HEK293 (cell line): ENCODE results near the gene LRRC8E.

Experiments
- BCL11B ChIP-seq: fragments of 450-650 bp; formaldehyde crosslinking; IDR thresholded peaks from 2 replicates; pipeline ENCODE4 v1.5.1; 2016; ENCODE audit warnings: low read depth, missing biosample characterization, missing genetic modification characterization
- GLI4 ChIP-seq: fragments of 450-650 bp; formaldehyde crosslinking; IDR thresholded peaks from 2 replicates; pipeline ENCODE4 v1.5.1; 2016; ENCODE audit warnings: missing biosample characterization, missing genetic modification characterization
- HOXA7 ChIP-seq: sonication (generic); formaldehyde crosslinking; IDR thresholded peaks from 2 replicates; pipeline ENCODE4 v1.8.1; 2022; ENCODE audit warnings: missing genetic modification reagents, borderline replicate concordance
- IKZF3 ChIP-seq: fragments of 450-650 bp; IDR thresholded peaks from 2 replicates; pipeline ENCODE4 v1.5.0; 2018; ENCODE audit warnings: missing biosample characterization, mild to moderate bottlenecking, missing genetic modification characterization, moderate library complexity
- INSM2 ChIP-seq: fragments of 450-650 bp; formaldehyde crosslinking; IDR thresholded peaks from 2 replicates; pipeline ENCODE4 v1.5.1; 2016; ENCODE audit warnings: missing biosample characterization, missing genetic modification characterization
- KLF10 ChIP-seq: fragments of 450-650 bp; IDR thresholded peaks from 2 replicates; pipeline ENCODE4 v1.5.1; 2018; ENCODE audit warnings: missing biosample characterization, mild to moderate bottlenecking, missing genetic modification characterization
- MEIS1 ChIP-seq: sonication (generic); formaldehyde crosslinking; IDR thresholded peaks from 2 replicates; pipeline ENCODE4 v1.8.1; 2022; ENCODE audit warnings: missing genetic modification reagents, mild to moderate bottlenecking, borderline replicate concordance
- REPIN1 ChIP-seq: fragments of 450-650 bp; formaldehyde crosslinking; IDR thresholded peaks from 2 replicates; pipeline ENCODE4 v1.5.1; 2017; ENCODE audit warnings: missing biosample characterization, missing genetic modification characterization, low read depth
- SCRT2 ChIP-seq: fragments of 450-650 bp; formaldehyde crosslinking; IDR thresholded peaks from 2 replicates; pipeline ENCODE4 v1.5.1; 2016; ENCODE audit warnings: missing biosample characterization, missing genetic modification characterization
- TCF7L2 ChIP-seq: IDR thresholded peaks from 2 replicates; pipeline ENCODE4 v1.6.1; 2011; ENCODE audit warnings: low read depth, mild to moderate bottlenecking, inconsistent platforms, low read length, moderate library complexity, borderline replicate concordance
- TRIM28 ChIP-seq: IDR thresholded peaks from 2 replicates; pipeline ENCODE4 v1.6.1; 2011; ENCODE audit warnings: low read length, control low read depth, borderline replicate concordance
- ZBTB21 ChIP-seq: fragments of 450-650 bp; formaldehyde crosslinking; IDR thresholded peaks from 2 replicates; pipeline ENCODE4 v1.5.1; 2017; ENCODE audit warnings: missing biosample characterization, missing genetic modification characterization
- ZBTB7A ChIP-seq: fragments of 450-650 bp; formaldehyde crosslinking; IDR thresholded peaks from 2 replicates; pipeline ENCODE4 v1.5.1; 2016; ENCODE audit warnings: low read depth, missing biosample characterization, missing genetic modification characterization
- ZEB2 ChIP-seq: fragments of 450-650 bp; formaldehyde crosslinking; IDR thresholded peaks from 2 replicates; pipeline ENCODE4 v1.5.1; 2016; ENCODE audit warnings: missing biosample characterization, missing genetic modification characterization
- ZFP3 ChIP-seq: fragments of 450-650 bp; formaldehyde crosslinking; IDR thresholded peaks from 2 replicates; pipeline ENCODE4 v1.5.1; 2016; ENCODE audit warnings: low read depth, missing biosample characterization, missing genetic modification characterization
- ZFP37 ChIP-seq: fragments of 450-650 bp; formaldehyde crosslinking; IDR thresholded peaks from 2 replicates; pipeline ENCODE4 v1.5.1; 2016; ENCODE audit warnings: missing biosample characterization, missing genetic modification characterization
- ZNF114 ChIP-seq: fragments of 450-650 bp; formaldehyde crosslinking; IDR thresholded peaks from 2 replicates; pipeline ENCODE4 v1.5.0; 2017; ENCODE audit warnings: missing biosample characterization, missing genetic modification characterization
- ZNF121 ChIP-seq: fragments of 450-650 bp; formaldehyde crosslinking; IDR thresholded peaks from 2 replicates; pipeline ENCODE4 v1.5.1; 2016; ENCODE audit warnings: missing biosample characterization, missing genetic modification characterization
- ZNF175 ChIP-seq: fragments of 450-650 bp; formaldehyde crosslinking; IDR thresholded peaks from 2 replicates; pipeline ENCODE4 v1.5.1; 2016; ENCODE audit warnings: missing biosample characterization, missing genetic modification characterization
- ZNF2 ChIP-seq: fragments of 450-650 bp; formaldehyde crosslinking; IDR thresholded peaks from 2 replicates; pipeline ENCODE4 v1.5.1; 2016; ENCODE audit warnings: missing biosample characterization, missing genetic modification characterization
- ZNF292 ChIP-seq: fragments of 450-650 bp; formaldehyde crosslinking; IDR thresholded peaks from 2 replicates; pipeline ENCODE4 v1.5.1; 2016; ENCODE audit warnings: low read depth, missing biosample characterization, missing genetic modification characterization, borderline replicate concordance
- ZNF350 ChIP-seq: fragments of 450-650 bp; formaldehyde crosslinking; IDR thresholded peaks from 2 replicates; pipeline ENCODE4 v1.5.0; 2017; ENCODE audit warnings: missing biosample characterization, mild to moderate bottlenecking, missing genetic modification characterization
- ZNF354C ChIP-seq: fragments of 450-650 bp; formaldehyde crosslinking; IDR thresholded peaks from 2 replicates; pipeline ENCODE4 v1.5.1; 2016; ENCODE audit warnings: missing biosample characterization, missing genetic modification characterization, low read depth, borderline replicate concordance
- ZNF404 ChIP-seq: fragments of 450-650 bp; formaldehyde crosslinking; IDR thresholded peaks from 2 replicates; pipeline ENCODE4 v1.5.1; 2017; ENCODE audit warnings: missing biosample characterization, missing genetic modification characterization
- ZNF513 ChIP-seq: fragments of 450-650 bp; IDR thresholded peaks from 2 replicates; pipeline ENCODE4 v1.5.1; 2018; ENCODE audit warnings: missing biosample characterization, missing genetic modification characterization
- ZNF548 ChIP-seq: fragments of 450-650 bp; formaldehyde crosslinking; IDR thresholded peaks from 2 replicates; pipeline ENCODE4 v1.5.1; 2016; ENCODE audit warnings: missing biosample characterization, missing genetic modification characterization
- ZNF558 ChIP-seq: fragments of 450-650 bp; formaldehyde crosslinking; IDR thresholded peaks from 2 replicates; pipeline ENCODE4 v1.5.1; 2016; ENCODE audit warnings: missing biosample characterization, missing genetic modification characterization
- ZNF560 ChIP-seq: fragments of 450-650 bp; formaldehyde crosslinking; IDR thresholded peaks from 2 replicates; pipeline ENCODE4 v1.5.1; 2017; ENCODE audit warnings: missing biosample characterization, missing genetic modification characterization, borderline replicate concordance
- ZNF624 ChIP-seq: fragments of 450-650 bp; formaldehyde crosslinking; IDR thresholded peaks from 2 replicates; pipeline ENCODE4 v1.5.1; 2017; ENCODE audit warnings: missing biosample characterization, missing genetic modification characterization
- ZNF785 ChIP-seq: fragments of 450-650 bp; formaldehyde crosslinking; IDR thresholded peaks from 2 replicates; pipeline ENCODE4 v1.5.1; 2016; ENCODE audit warnings: missing biosample characterization, missing genetic modification characterization
- ZNF837 ChIP-seq: fragments of 450-650 bp; formaldehyde crosslinking; IDR thresholded peaks from 2 replicates; pipeline ENCODE4 v1.5.1; 2016; ENCODE audit warnings: missing biosample characterization, missing genetic modification characterization
- TF ChIP-seq, protein P1 (sequence below): fragments of 450-650 bp; formaldehyde crosslinking; IDR thresholded peaks from 2 replicates; pipeline ENCODE4 v1.5.1; 2016; ENCODE audit warnings: missing biosample characterization, missing genetic modification characterization
- TF ChIP-seq, protein P2 (sequence below): fragments of 450-650 bp; formaldehyde crosslinking; IDR thresholded peaks from 2 replicates; pipeline ENCODE4 v1.5.1; 2016; ENCODE audit warnings: missing biosample characterization, missing genetic modification characterization
- TF ChIP-seq, protein P3 (sequence below): fragments of 450-650 bp; formaldehyde crosslinking; IDR thresholded peaks from 2 replicates; pipeline ENCODE4 v1.5.1; 2016; ENCODE audit warnings: missing biosample characterization, missing genetic modification characterization

Gene LRRC8E

GRCh38 chr19:7871437-7872305 is 16.6 kb upstream of the LRRC8E start (continued):
- TF ChIP-seq BCL11B (tag by site-specific recombination) = peak; percentile 91
- no peak for TF ChIP-seq SCRT2 (tag by site-specific recombination)
- no peak; the same call in 1 of the 2 replicates for TF ChIP-seq ZNF2
- TF ChIP-seq TCF7L2 = no peak
- no peak for TF ChIP-seq ZNF837 (tag by site-specific recombination)
- TF ChIP-seq HOXA7 (CRISPR knock-in tag) = no peak
- no peak for TF ChIP-seq ZNF350 (tag by site-specific recombination)
- no peak for TF ChIP-seq ZNF548 (tag by site-specific recombination)
- TF ChIP-seq, protein P1, sequence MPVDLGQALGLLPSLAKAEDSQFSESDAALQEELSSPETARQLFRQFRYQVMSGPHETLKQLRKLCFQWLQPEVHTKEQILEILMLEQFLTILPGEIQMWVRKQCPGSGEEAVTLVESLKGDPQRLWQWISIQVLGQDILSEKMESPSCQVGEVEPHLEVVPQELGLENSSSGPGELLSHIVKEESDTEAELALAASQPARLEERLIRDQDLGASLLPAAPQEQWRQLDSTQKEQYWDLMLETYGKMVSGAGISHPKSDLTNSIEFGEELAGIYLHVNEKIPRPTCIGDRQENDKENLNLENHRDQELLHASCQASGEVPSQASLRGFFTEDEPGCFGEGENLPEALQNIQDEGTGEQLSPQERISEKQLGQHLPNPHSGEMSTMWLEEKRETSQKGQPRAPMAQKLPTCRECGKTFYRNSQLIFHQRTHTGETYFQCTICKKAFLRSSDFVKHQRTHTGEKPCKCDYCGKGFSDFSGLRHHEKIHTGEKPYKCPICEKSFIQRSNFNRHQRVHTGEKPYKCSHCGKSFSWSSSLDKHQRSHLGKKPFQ (tag by site-specific recombination) = no peak
- no peak for TF ChIP-seq ZFP3
- TF ChIP-seq ZNF354C = no peak
- TF ChIP-seq KLF10 (tag by site-specific recombination) = peak; percentile 84
- TF ChIP-seq, protein P2, sequence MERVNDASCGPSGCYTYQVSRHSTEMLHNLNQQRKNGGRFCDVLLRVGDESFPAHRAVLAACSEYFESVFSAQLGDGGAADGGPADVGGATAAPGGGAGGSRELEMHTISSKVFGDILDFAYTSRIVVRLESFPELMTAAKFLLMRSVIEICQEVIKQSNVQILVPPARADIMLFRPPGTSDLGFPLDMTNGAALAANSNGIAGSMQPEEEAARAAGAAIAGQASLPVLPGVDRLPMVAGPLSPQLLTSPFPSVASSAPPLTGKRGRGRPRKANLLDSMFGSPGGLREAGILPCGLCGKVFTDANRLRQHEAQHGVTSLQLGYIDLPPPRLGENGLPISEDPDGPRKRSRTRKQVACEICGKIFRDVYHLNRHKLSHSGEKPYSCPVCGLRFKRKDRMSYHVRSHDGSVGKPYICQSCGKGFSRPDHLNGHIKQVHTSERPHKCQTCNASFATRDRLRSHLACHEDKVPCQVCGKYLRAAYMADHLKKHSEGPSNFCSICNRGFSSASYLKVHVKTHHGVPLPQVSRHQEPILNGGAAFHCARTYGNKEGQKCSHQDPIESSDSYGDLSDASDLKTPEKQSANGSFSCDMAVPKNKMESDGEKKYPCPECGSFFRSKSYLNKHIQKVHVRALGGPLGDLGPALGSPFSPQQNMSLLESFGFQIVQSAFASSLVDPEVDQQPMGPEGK (tag by site-specific recombination) = peak; percentile 36; the same call in 1 of the 2 replicates
- TF ChIP-seq IKZF3 (tag by site-specific recombination) = peak; percentile 88
- no peak for TF ChIP-seq TRIM28
- TF ChIP-seq INSM2 (tag by site-specific recombination) = no peak
- TF ChIP-seq ZBTB7A = no peak
- TF ChIP-seq ZNF175 (tag by site-specific recombination) = no peak
- no peak for TF ChIP-seq ZFP37 (tag by site-specific recombination)
- no peak for TF ChIP-seq ZNF121 (tag by site-specific recombination)
- TF ChIP-seq MEIS1 (CRISPR knock-in tag) = no peak
- TF ChIP-seq, protein P3, sequence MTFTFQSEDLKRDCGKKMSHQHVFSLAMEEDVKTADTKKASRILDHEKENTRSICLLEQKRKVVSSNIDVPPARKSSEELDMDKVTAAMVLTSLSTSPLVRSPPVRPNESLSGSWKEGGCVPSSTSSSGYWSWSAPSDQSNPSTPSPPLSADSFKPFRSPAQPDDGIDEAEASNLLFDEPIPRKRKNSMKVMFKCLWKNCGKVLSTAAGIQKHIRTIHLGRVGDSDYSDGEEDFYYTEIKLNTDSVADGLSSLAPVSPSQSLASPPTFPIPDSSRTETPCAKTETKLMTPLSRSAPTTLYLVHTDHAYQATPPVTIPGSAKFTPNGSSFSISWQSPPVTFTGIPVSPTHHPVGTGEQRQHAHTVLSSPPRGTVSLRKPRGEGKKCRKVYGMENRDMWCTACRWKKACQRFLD = no peak
- no peak for TF ChIP-seq ZBTB21 (tag by site-specific recombination)
- TF ChIP-seq ZNF560 (tag by site-specific recombination) = no peak
- TF ChIP-seq ZNF624 (tag by site-specific recombination) = no peak
- TF ChIP-seq ZNF292 = no peak
- no peak for TF ChIP-seq ZNF404 (tag by site-specific recombination)
- no peak for TF ChIP-seq REPIN1
- TF ChIP-seq ZNF114 (tag by site-specific recombination) = no peak
- peak; percentile 78 for TF ChIP-seq ZEB2
- no peak; the same call in 1 of the 2 replicates for TF ChIP-seq ZNF785 (tag by site-specific recombination)
- TF ChIP-seq ZNF558 = no peak
- no peak for TF ChIP-seq GLI4 (tag by site-specific recombination)
- no peak for TF ChIP-seq ZNF513
